Right lobe of liver (tissue), 4 donors: ENCODE measurements around the gene PLXNA2.

Experiments
- CTCF ChIP-seq, 4 donors: fragments of 200-600 bp in 3 of 4; fragments of 450-650 bp in 1 of 4; IDR thresholded peaks; one replicate each; pipeline versions ENCODE4 v1.5.1 to v1.8.0; 2016 to 2022; ENCODE audit warnings: antibody characterized with exemption in 4 of 4, mild to moderate bottlenecking in 2 of 4
- POLR2A ChIP-seq: fragments of 450-650 bp; IDR thresholded peaks from one replicate; pipeline ENCODE4 v1.6.1; 2017; ENCODE audit warnings: antibody characterized with exemption, mild to moderate bottlenecking
- donor health status: DM: no; HTN: no; CAD: no.
- donor health status: DM: no; HTN: no; CAD: no.
- donor health status: DM: no; HTN: yes; CAD: no.

- TF ChIP-seq CTCF (IDR thresholded peaks at IDR 0.05), result no peak
- no peak for TF ChIP-seq POLR2A
Observed at GRCh38 chr1:208100906-208101305, 143.3 kb downstream of the PLXNA2 start.
